Stimulated activated memory B cell treated with anti-CD40 and anti-IgM and Interleukin-4, amounts not matched to agents 10 μg/mL and 1 μg/mL and 100 μg/mL, for 72 hours (primary cell): ENCODE results near the gene ENTPD5.
A peak's percentile ranks its signal among the peaks of the same experiment; 100 is the strongest.

Source experiments
- ATAC-seq: fragments of 150-1000 bp; cut with Tn5 transposase; 2 replicates; pipeline ENCODE4 v1.10.0; 2021
- H3K27ac Mint-ChIP-seq: one replicate; pipeline ENCODE4 v1.8.0; 2022; ENCODE audit warnings: mild to moderate bottlenecking, mixed read lengths
- H3K27me3 Mint-ChIP-seq: one replicate; pipeline ENCODE4 v1.8.0; 2022; ENCODE audit warnings: mixed read lengths
- H3K36me3 Mint-ChIP-seq: one replicate; pipeline ENCODE4 v1.8.0; 2022; ENCODE audit warnings: mixed read lengths
- H3K4me1 Mint-ChIP-seq: one replicate; pipeline ENCODE4 v1.8.0; 2022; ENCODE audit warnings: mixed read lengths
- H3K4me3 Mint-ChIP-seq: one replicate; pipeline ENCODE4 v1.8.0; 2022; ENCODE audit warnings: mild to moderate bottlenecking, moderate library complexity, mixed read lengths
- H3K9me3 Mint-ChIP-seq: one replicate; pipeline ENCODE4 v1.8.0; 2022; ENCODE audit warnings: mixed read lengths

The ENTPD5 gene

GRCh38 chr14:73988065-73988464, 31.0 kb downstream of the ENTPD5 start:
- Mint-ChIP-seq H3K27ac (no peak overlapping the region), H3K4me3 (no peak overlapping the region), H3K36me3 (peaks cover 25% of the 10 kb centered on the region), H3K27me3 (no peaks in the 10 kb centered on the region), H3K9me3 (no peaks in the 10 kb centered on the region), H3K4me1 (no peaks in the 10 kb centered on the region)
- ATAC-seq = no peak

GRCh38 chr14:73977896-73978295, 41.2 kb downstream of the ENTPD5 start:
- H3K4me1 Mint-ChIP-seq = no peaks in the 10 kb centered on the region
- no peaks in the 10 kb centered on the region for H3K27me3 Mint-ChIP-seq
- H3K27ac Mint-ChIP-seq = no peak overlapping the region
- ATAC-seq = no peak
- no peaks in the 10 kb centered on the region for H3K9me3 Mint-ChIP-seq
- no peak overlapping the region for H3K4me3 Mint-ChIP-seq
- peaks cover 25% of the 10 kb centered on the region for H3K36me3 Mint-ChIP-seq

GRCh38 chr14:73976125-73976524, 43.0 kb downstream of the ENTPD5 start:
- Mint-ChIP-seq H3K27ac (no peak overlapping the region), H3K4me3 (no peak overlapping the region)

GRCh38 chr14:73973497-73973896, 45.6 kb downstream of the ENTPD5 start:
- H3K4me1 Mint-ChIP-seq = no peaks in the 10 kb centered on the region
- no peaks in the 10 kb centered on the region for H3K9me3 Mint-ChIP-seq
- H3K4me3 Mint-ChIP-seq = no peak overlapping the region
- peaks cover 29% of the 10 kb centered on the region for H3K36me3 Mint-ChIP-seq
- no peak for ATAC-seq
- no peaks in the 10 kb centered on the region for H3K27me3 Mint-ChIP-seq
- no peak overlapping the region for H3K27ac Mint-ChIP-seq

More at GRCh38 chr14:73976125-73976524, 43.0 kb downstream of the ENTPD5 start:
- Mint-ChIP-seq H3K36me3 (peaks cover 31% of the 10 kb centered on the region), H3K4me1 (no peaks in the 10 kb centered on the region), H3K27me3 (no peaks in the 10 kb centered on the region), H3K9me3 (no peaks in the 10 kb centered on the region)
- ATAC-seq = no peak

- Mint-ChIP-seq H3K27me3 (no peaks in the 10 kb centered on the region), H3K27ac (no peak overlapping the region), H3K36me3 (peaks cover 30% of the 10 kb centered on the region), H3K4me1 (no peaks in the 10 kb centered on the region), H3K9me3 (no peaks in the 10 kb centered on the region), H3K4me3 (no peak overlapping the region)
- no peak for ATAC-seq
Measured at GRCh38 chr14:73968885-73969284, 50.2 kb downstream of the ENTPD5 start.

GRCh38 chr14:73965216-73965615, 53.9 kb downstream of the ENTPD5 start:
- no peak overlapping the region for H3K27ac Mint-ChIP-seq
- H3K9me3 Mint-ChIP-seq = no peaks in the 10 kb centered on the region
- peaks cover 37% of the 10 kb centered on the region for H3K36me3 Mint-ChIP-seq
- H3K27me3 Mint-ChIP-seq = no peaks in the 10 kb centered on the region
- ATAC-seq = no peak
- no peak overlapping the region for H3K4me3 Mint-ChIP-seq
- no peaks in the 10 kb centered on the region for H3K4me1 Mint-ChIP-seq

- ATAC-seq = no peak
- H3K4me1 Mint-ChIP-seq = no peaks in the 10 kb centered on the region
- H3K9me3 Mint-ChIP-seq = no peaks in the 10 kb centered on the region
- peaks cover 57% of the 10 kb centered on the region for H3K36me3 Mint-ChIP-seq
- no peaks in the 10 kb centered on the region for H3K27me3 Mint-ChIP-seq
- no peak overlapping the region for H3K4me3 Mint-ChIP-seq
- H3K27ac Mint-ChIP-seq = no peak overlapping the region
Measured at GRCh38 chr14:73961192-73961591, 57.9 kb downstream of the ENTPD5 start.

GRCh38 chr14:73958591-73958990, 60.5 kb downstream of the ENTPD5 start:
- no peak for ATAC-seq
- Mint-ChIP-seq H3K27ac (no peak overlapping the region), H3K9me3 (no peaks in the 10 kb centered on the region), H3K4me1 (no peaks in the 10 kb centered on the region), H3K4me3 (no peak overlapping the region), H3K27me3 (no peaks in the 10 kb centered on the region), H3K36me3 (peaks cover 63% of the 10 kb centered on the region)

- no peaks in the 10 kb centered on the region for H3K9me3 Mint-ChIP-seq
- no peak overlapping the region for H3K4me3 Mint-ChIP-seq
- H3K27me3 Mint-ChIP-seq = no peaks in the 10 kb centered on the region
- no peak overlapping the region for H3K27ac Mint-ChIP-seq
- H3K4me1 Mint-ChIP-seq = peaks cover 9% of the 10 kb centered on the region
- ATAC-seq = no peak
- H3K36me3 Mint-ChIP-seq = peaks cover 49% of the 10 kb centered on the region
Measured at GRCh38 chr14:73955674-73956073, 63.4 kb downstream of the ENTPD5 start.

GRCh38 chr14:73953731-73954130, 65.4 kb downstream of the ENTPD5 start:
- H3K27ac Mint-ChIP-seq = no peak overlapping the region
- H3K36me3 Mint-ChIP-seq = peaks cover 37% of the 10 kb centered on the region

GRCh38 chr14:73949752-73950734, 69.0 kb downstream of the ENTPD5 start, which contains the start of the genes COQ6 and FAM161B:
TSS of gene COQ6 (plus strand) at chr14:73950302. CDS start at chr14:73950333, 31 bp downstream.
TSS of gene FAM161B (minus strand) at chr14:73950094. CDS start at chr14:73950026, 68 bp downstream.
- Mint-ChIP-seq H3K27ac (peak within 1 kb of the TSS; percentile 85), H3K36me3 (peaks cover 8% of the 10 kb centered on the region), H3K4me1 (peaks cover 23% of the 10 kb centered on the region), H3K9me3 (no peaks in the 10 kb centered on the region), H3K27me3 (no peaks in the 10 kb centered on the region), H3K4me3 (peak within 1 kb of the TSS; percentile 96)
- ATAC-seq = peak; percentile 97

More at GRCh38 chr14:73953731-73954130, 65.4 kb downstream of the ENTPD5 start:
- Mint-ChIP-seq H3K9me3 (no peaks in the 10 kb centered on the region), H3K4me1 (peaks cover 18% of the 10 kb centered on the region), H3K4me3 (no peak overlapping the region), H3K27me3 (no peaks in the 10 kb centered on the region)
- ATAC-seq = no peak

- Mint-ChIP-seq H3K9me3 (no peaks in the 10 kb centered on the region), H3K4me1 (peaks cover 12% of the 10 kb centered on the region), H3K27me3 (no peaks in the 10 kb centered on the region), H3K27ac (no peak overlapping the region), H3K36me3 (peaks cover 21% of the 10 kb centered on the region), H3K4me3 (no peak overlapping the region)
- ATAC-seq = no peak
Measured at GRCh38 chr14:73945159-73945670, 73.9 kb downstream of the ENTPD5 start.

- no peaks in the 10 kb centered on the region for H3K9me3 Mint-ChIP-seq
- peaks cover 6% of the 10 kb centered on the region for H3K4me1 Mint-ChIP-seq
- ATAC-seq = no peak
- H3K4me3 Mint-ChIP-seq = no peak overlapping the region
- no peaks in the 10 kb centered on the region for H3K27me3 Mint-ChIP-seq
- peaks cover 24% of the 10 kb centered on the region for H3K36me3 Mint-ChIP-seq
- no peak overlapping the region for H3K27ac Mint-ChIP-seq
Measured at GRCh38 chr14:73944432-73945158, 74.5 kb downstream of the ENTPD5 start.

- H3K9me3 Mint-ChIP-seq = no peaks in the 10 kb centered on the region
- H3K27ac Mint-ChIP-seq = no peak overlapping the region
- no peak for ATAC-seq
- H3K27me3 Mint-ChIP-seq = no peaks in the 10 kb centered on the region
- peaks cover 5% of the 10 kb centered on the region for H3K4me1 Mint-ChIP-seq
- no peak overlapping the region for H3K4me3 Mint-ChIP-seq
- peaks cover 24% of the 10 kb centered on the region for H3K36me3 Mint-ChIP-seq
Measured at GRCh38 chr14:73943083-73943482, 76.0 kb downstream of the ENTPD5 start.

GRCh38 chr14:73942180-73942579, 76.9 kb downstream of the ENTPD5 start:
- no peak for ATAC-seq
- no peak overlapping the region for H3K4me3 Mint-ChIP-seq
- peaks cover 5% of the 10 kb centered on the region for H3K4me1 Mint-ChIP-seq
- no peaks in the 10 kb centered on the region for H3K9me3 Mint-ChIP-seq
- peaks cover 24% of the 10 kb centered on the region for H3K36me3 Mint-ChIP-seq
- no peaks in the 10 kb centered on the region for H3K27me3 Mint-ChIP-seq
- H3K27ac Mint-ChIP-seq = no peak overlapping the region
